Occipital lobe (tissue), 2 donors: ENCODE data around the gene BMAL1. TPM values are rescaled to one million over a fixed set of nuclear protein-coding genes. Genes with fewer than 3 reads are reported as not detected.

Experiments used
- DNase-seq: peaks from one replicate; lab custom pipeline; 2025; lab: John Stamatoyannopoulos, UW
- total RNA-seq: library from RNA; depleted of rRNA; stranded (reverse); fragments of >200 nt; gene quantifications from one replicate; pipeline ENCODE4 v1.2.3, GENCODE V29; 2014

Gene BMAL1
- total RNA-seq, 1 donor from 2014 or later, result 35.9 TPM

- no peak for DNase-seq
Measured at GRCh38 chr11:13339195-13340153, 61.9 kb downstream of the BMAL1 start.

GRCh38 chr11:13341026-13341425 lies 63.4 kb downstream of the BMAL1 start:
- DNase-seq, result no peak

GRCh38 chr11:13343067-13343466 lies 65.5 kb downstream of the BMAL1 start:
- no peak for DNase-seq

GRCh38 chr11:13343931-13344717 lies 66.5 kb downstream of the BMAL1 start:
- DNase-seq, result peak; percentile 31

GRCh38 chr11:13344818-13345217 lies 67.2 kb downstream of the BMAL1 start:
- no peak for DNase-seq

GRCh38 chr11:13346470-13346869 lies 68.9 kb downstream of the BMAL1 start:
- DNase-seq, result no peak

GRCh38 chr11:13347901-13348300 lies 70.3 kb downstream of the BMAL1 start:
- no peak for DNase-seq

- DNase-seq, result no peak
Measured at GRCh38 chr11:13348305-13348704, 70.7 kb downstream of the BMAL1 start.

- DNase-seq, result no peak
Measured at GRCh38 chr11:13349046-13349445, 71.5 kb downstream of the BMAL1 start.

GRCh38 chr11:13349581-13349980 lies 72.0 kb downstream of the BMAL1 start:
- DNase-seq, result no peak

GRCh38 chr11:13352711-13353110 lies 75.1 kb downstream of the BMAL1 start:
- no peak for DNase-seq

GRCh38 chr11:13354335-13354734 lies 76.7 kb downstream of the BMAL1 start:
- DNase-seq, result no peak

- no peak for DNase-seq
Measured at GRCh38 chr11:13355191-13355590, 77.6 kb downstream of the BMAL1 start.

- DNase-seq, result no peak
Measured at GRCh38 chr11:13357232-13357631, 79.6 kb downstream of the BMAL1 start.

- DNase-seq, result no peak
Measured at GRCh38 chr11:13358596-13359270, 81.1 kb downstream of the BMAL1 start.

- no peak for DNase-seq
Measured at GRCh38 chr11:13362596-13363109, 85.1 kb downstream of the BMAL1 start.

GRCh38 chr11:13364388-13364787 lies 86.8 kb downstream of the BMAL1 start:
- no peak for DNase-seq

GRCh38 chr11:13366266-13367026 lies 88.9 kb downstream of the BMAL1 start:
- DNase-seq, result no peak

- DNase-seq, result no peak
Measured at GRCh38 chr11:13367115-13367514, 89.5 kb downstream of the BMAL1 start.

- DNase-seq, result no peak
Measured at GRCh38 chr11:13368041-13368446, 90.5 kb downstream of the BMAL1 start.

- no peak for DNase-seq
Measured at GRCh38 chr11:13373216-13373615, 95.6 kb downstream of the BMAL1 start.
